GM23248 (cell line): ENCODE measurements around the gene HERC6.

ENCODE experiments used
- EZH2 ChIP-seq: fragments of 200-600 bp; sonication (generic); IDR thresholded peaks from 2 replicates; pipeline ENCODE4 v1.6.1; 2018; ENCODE audit warnings: antibody characterized with exemption, mild to moderate bottlenecking; ENCODE audit not compliant: insufficient read depth, poor library complexity, severe bottlenecking
- EZH2phosphoT487 ChIP-seq: fragments of 200-600 bp; sonication (generic); IDR thresholded peaks from 2 replicates; pipeline ENCODE4 v1.6.1; 2018; ENCODE audit warnings: antibody characterized with exemption, moderate library complexity, mild to moderate bottlenecking, low read depth; ENCODE audit not compliant: insufficient read depth

DNA sequence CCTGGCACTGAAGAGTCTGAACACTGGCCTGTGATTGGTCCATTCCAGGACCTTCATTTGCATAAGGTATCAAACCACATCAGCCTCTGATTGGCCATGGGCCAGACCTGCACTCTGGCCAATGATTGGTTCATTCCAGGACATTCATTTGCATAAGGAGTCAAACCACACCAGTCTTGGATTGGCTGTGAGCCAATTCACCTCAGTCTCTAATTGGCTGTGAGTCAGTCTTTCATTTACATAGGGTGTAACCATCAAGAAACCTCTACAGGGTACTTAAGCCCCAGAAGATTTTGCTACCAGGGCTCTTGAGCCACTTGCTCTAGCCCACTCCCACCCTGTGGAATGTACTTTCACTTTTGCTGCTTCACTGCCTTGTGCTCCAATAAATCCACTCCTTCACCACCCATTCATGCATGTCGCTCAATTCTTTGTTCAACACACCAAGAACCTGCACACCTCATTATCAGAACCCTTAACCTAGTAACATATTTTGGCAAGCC, 64.1 kb downstream of the HERC6 start:
- TF ChIP-seq EZH2 (no peak), EZH2phosphoT487 (no peak)
